Suprapubic skin (tissue), 4 donors: ENCODE results near the gene HNRNPA1. TPM values are rescaled to one million over a fixed set of nuclear protein-coding genes. Genes with fewer than 3 reads are reported as not detected.

ENCODE experiments used
- DNase-seq, 2 donors: peaks; one replicate each; pipeline ENCODE4 v3.0.0-alpha.2; 2019; ENCODE audit warnings: low spot score in 2 of 2
- H3K27ac ChIP-seq: fragments of 200-600 bp; sonication (generic); one replicate; pipeline ENCODE4 v1.5.1; 2019
- H3K27me3 ChIP-seq: fragments of 200-600 bp; sonication (generic); one replicate; pipeline ENCODE4 v1.5.1; 2019
- H3K36me3 ChIP-seq: fragments of 200-600 bp; sonication (generic); one replicate; pipeline ENCODE4 v1.5.1; 2019
- H3K4me1 ChIP-seq: fragments of 200-600 bp; sonication (generic); one replicate; pipeline ENCODE4 v1.5.1; 2019
- H3K4me3 ChIP-seq: fragments of 200-600 bp; sonication (generic); one replicate; pipeline ENCODE4 v1.5.1; 2019; ENCODE audit warnings: mild to moderate bottlenecking
- H3K9me3 ChIP-seq: fragments of 200-600 bp; sonication (generic); one replicate; pipeline ENCODE4 v1.5.1; 2019
- CTCF ChIP-seq, 2 donors: fragments of 200-600 bp in 1 of 2; fragments of 450-650 bp in 1 of 2; sonication (generic) in 1 of 2; IDR thresholded peaks; one replicate each; pipeline ENCODE4 v1.5.1; 2016 to 2019; ENCODE audit warnings: antibody characterized with exemption in 2 of 2, mild to moderate bottlenecking in 1 of 2, moderate library complexity in 1 of 2
- EP300 ChIP-seq: sonication (generic); formaldehyde crosslinking; IDR thresholded peaks from one replicate; pipeline ENCODE4 v1.6.1; 2017; ENCODE audit warnings: antibody characterized with exemption
- POLR2A ChIP-seq, 2 donors: fragments of 450-650 bp; IDR thresholded peaks; one replicate each; pipeline ENCODE4 v1.6.1; 2017; ENCODE audit warnings: antibody characterized with exemption in 2 of 2, mild to moderate bottlenecking in 2 of 2, moderate library complexity in 2 of 2
- POLR2AphosphoS5 ChIP-seq, 3 donors: sonication (generic); formaldehyde crosslinking; IDR thresholded peaks; one replicate each; pipeline ENCODE4 v1.6.1; 2017; ENCODE audit warnings: antibody characterized with exemption in 3 of 3
- WGBS: methylation state at CpG from one replicate; pipeline ENCODE4 v1.1.5; 2018; 5-methylcytosine and 5-hydroxymethylcytosine counted together
- total RNA-seq, 4 donors: library from RNA; depleted of rRNA; stranded (reverse); fragments of >200 nt; gene quantifications; one replicate each; pipeline ENCODE4 v1.1.0, GENCODE V29; 2016

Gene HNRNPA1
- total RNA-seq, 4 donors from 2014 or later = 331 to 613 (median 394) TPM

- Histone ChIP-seq H3K27me3 (peaks cover 5% of the 10 kb centered on the region), H3K27ac (no peak within 1 kb of the TSS), H3K4me3 (peak within 1 kb of the TSS; percentile 18), H3K36me3 (no peaks in the 10 kb centered on the region), H3K9me3 (no peaks in the 10 kb centered on the region), H3K4me1 (peaks cover 28% of the 10 kb centered on the region)
- no peak for TF ChIP-seq EP300
- 17% methylated on average over 17 of the region's 26 CpGs for WGBS
- DNase-seq = peak in 1 of 2 donors; percentile 84
Measured at GRCh38 chr12:54300732-54301427, 20.4 kb downstream of the HNRNPA1 start, which contains the start of gene NFE2. Gene NFE2, minus strand, starts transcription at chr12:54301015. Its CDS starts 5,767 bp downstream, at chr12:54295248.

- no peak overlapping the region for H3K4me3 ChIP-seq
- H3K9me3 ChIP-seq = no peaks in the 10 kb centered on the region
- peaks cover 28% of the 10 kb centered on the region for H3K4me1 ChIP-seq
- 82% methylated on average over 1 of the region's 1 CpG for WGBS
- DNase-seq = peak; percentile 16 to 40
- TF ChIP-seq CTCF (IDR thresholded peaks at IDR 0.05) = no peak
- no peak for TF ChIP-seq POLR2A (IDR thresholded peaks at IDR 0.05)
- no peak for TF ChIP-seq EP300
- TF ChIP-seq POLR2AphosphoS5 (IDR thresholded peaks at IDR 0.05) = no peak
- no peak overlapping the region for H3K27ac ChIP-seq
- no peaks in the 10 kb centered on the region for H3K36me3 ChIP-seq
- peaks cover 5% of the 10 kb centered on the region for H3K27me3 ChIP-seq
Measured at GRCh38 chr12:54301428-54302048, 21.0 kb downstream of the HNRNPA1 start.

- TF ChIP-seq CTCF (IDR thresholded peaks at IDR 0.05) = no peak
- TF ChIP-seq POLR2AphosphoS5 (IDR thresholded peaks at IDR 0.05) = no peak
- no peak for TF ChIP-seq EP300
- no peak for TF ChIP-seq POLR2A (IDR thresholded peaks at IDR 0.05)
- Histone ChIP-seq H3K36me3 (no peaks in the 10 kb centered on the region), H3K27ac (no peak overlapping the region)
Measured at GRCh38 chr12:54303640-54304039, 23.1 kb downstream of the HNRNPA1 start.

GRCh38 chr12:54304187-54304810 lies 23.8 kb downstream of the HNRNPA1 start:
- Histone ChIP-seq H3K4me1 (peaks cover 36% of the 10 kb centered on the region), H3K27me3 (peaks cover 4% of the 10 kb centered on the region), H3K36me3 (no peaks in the 10 kb centered on the region), H3K9me3 (no peaks in the 10 kb centered on the region), H3K27ac (no peak overlapping the region), H3K4me3 (no peak overlapping the region)
- 15% methylated on average over 8 of the region's 12 CpGs for WGBS
- DNase-seq = peak; percentile 79 to 87
- TF ChIP-seq POLR2A (IDR thresholded peaks at IDR 0.05) (no peak), CTCF (IDR thresholded peaks at IDR 0.05) (no peak), EP300 (no peak)

More at GRCh38 chr12:54303640-54304039, 23.1 kb downstream of the HNRNPA1 start:
- H3K27me3 ChIP-seq = peaks cover 5% of the 10 kb centered on the region
- no peaks in the 10 kb centered on the region for H3K9me3 ChIP-seq
- H3K4me1 ChIP-seq = peaks cover 36% of the 10 kb centered on the region
- H3K4me3 ChIP-seq = no peak overlapping the region
- DNase-seq = no peak

- H3K27ac ChIP-seq = no peak overlapping the region
- WGBS = 37% methylated on average over 8 of the region's 8 CpGs
Measured at GRCh38 chr12:54306925-54307741, 26.6 kb downstream of the HNRNPA1 start.

More at GRCh38 chr12:54306925-54307741, 26.6 kb downstream of the HNRNPA1 start:
- Histone ChIP-seq H3K9me3 (no peaks in the 10 kb centered on the region), H3K4me3 (no peak overlapping the region), H3K27me3 (no peaks in the 10 kb centered on the region), H3K36me3 (no peaks in the 10 kb centered on the region), H3K4me1 (peaks cover 22% of the 10 kb centered on the region)
- peak; percentile 81 to 86 for DNase-seq
- TF ChIP-seq CTCF (IDR thresholded peaks at IDR 0.05) = no peak
- TF ChIP-seq POLR2AphosphoS5 (IDR thresholded peaks at IDR 0.05) = no peak
- no peak for TF ChIP-seq POLR2A (IDR thresholded peaks at IDR 0.05)
- TF ChIP-seq EP300 = no peak
